Muscle layer of colon (tissue), 2 donors: ENCODE results near the gene GPATCH1.

Source experiments
- H3K27ac ChIP-seq: one replicate; pipeline ENCODE4 v1.7.0; 2013; ENCODE audit warnings: low read depth, mild to moderate bottlenecking, low read length, moderate library complexity
- H3K27me3 ChIP-seq, 2 donors: one replicate each; pipeline ENCODE4 v1.7.0; 2013; ENCODE audit warnings: low read length in 2 of 2, mild to moderate bottlenecking in 2 of 2; ENCODE audit not compliant: insufficient read depth in 2 of 2, control insufficient read depth in 1 of 2
- H3K36me3 ChIP-seq: one replicate; pipeline ENCODE4 v1.7.0; 2013; ENCODE audit warnings: mild to moderate bottlenecking, low read length; ENCODE audit not compliant: insufficient read depth
- H3K4me1 ChIP-seq: one replicate; pipeline ENCODE4 v1.7.0; 2013; ENCODE audit warnings: mild to moderate bottlenecking, low read length; ENCODE audit not compliant: insufficient read depth
- H3K4me3 ChIP-seq, 2 donors: one replicate each; pipeline ENCODE4 v1.7.0; 2013; ENCODE audit warnings: low read length in 2 of 2, low read depth in 1 of 2, mild to moderate bottlenecking in 1 of 2, moderate library complexity in 1 of 2
- H3K9ac ChIP-seq: one replicate; pipeline ENCODE4 v1.7.0; 2013; ENCODE audit warnings: low read length
- H3K9me3 ChIP-seq: one replicate; pipeline ENCODE4 v1.7.0; 2013; ENCODE audit warnings: mild to moderate bottlenecking, low read length
- donor health status: abdominal sarcoma.
- donor health status: Adenocarcinoma of cecum.

The GPATCH1 gene

DNA sequence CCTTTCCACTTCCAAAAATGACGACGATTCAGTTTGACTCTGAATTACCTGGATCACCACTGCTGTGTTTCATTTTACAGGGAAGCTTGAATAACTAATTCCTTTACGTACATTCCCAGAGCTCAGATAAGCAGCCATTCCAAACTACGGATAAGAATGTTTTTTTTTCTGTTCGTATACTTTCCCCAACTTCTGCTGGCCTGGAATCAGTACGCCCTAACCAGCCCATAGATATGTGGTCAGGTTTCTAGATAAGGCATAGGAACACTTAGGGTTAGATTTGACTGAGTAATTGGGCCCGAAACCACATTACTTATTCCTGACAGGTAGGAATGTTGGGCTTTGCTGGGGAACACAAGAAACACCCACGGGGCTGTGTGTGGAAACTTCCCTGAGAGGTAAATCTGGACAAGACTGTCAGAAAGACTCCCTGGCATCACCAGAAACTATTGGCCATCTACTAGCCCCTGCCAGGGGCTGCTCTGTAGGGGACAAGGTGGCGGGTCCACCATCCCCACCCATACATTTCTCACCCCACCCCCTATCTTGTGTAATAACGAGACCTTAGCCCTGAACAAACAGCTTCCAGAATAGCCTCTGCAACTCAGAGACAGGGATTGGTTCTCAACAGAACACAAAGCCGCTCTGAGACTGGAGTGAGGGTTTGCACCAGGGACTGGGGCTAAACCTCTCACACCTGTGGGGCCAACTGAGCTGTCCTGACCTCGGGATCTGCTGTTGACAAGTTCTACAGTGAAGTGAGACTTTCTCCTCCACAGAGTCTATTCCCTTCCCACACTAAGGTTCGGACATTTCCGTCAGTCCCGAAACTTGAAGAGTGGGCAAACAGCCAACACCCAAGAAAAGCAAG lies 31.9 kb upstream of the GPATCH1 start:
- Histone ChIP-seq H3K27me3 (no peaks in the 10 kb centered on the region), H3K9ac (no peak overlapping the region), H3K36me3 (no peaks in the 10 kb centered on the region), H3K27ac (no peak overlapping the region), H3K4me3 (no peak overlapping the region), H3K4me1 (no peaks in the 10 kb centered on the region), H3K9me3 (no peaks in the 10 kb centered on the region)

DNA sequence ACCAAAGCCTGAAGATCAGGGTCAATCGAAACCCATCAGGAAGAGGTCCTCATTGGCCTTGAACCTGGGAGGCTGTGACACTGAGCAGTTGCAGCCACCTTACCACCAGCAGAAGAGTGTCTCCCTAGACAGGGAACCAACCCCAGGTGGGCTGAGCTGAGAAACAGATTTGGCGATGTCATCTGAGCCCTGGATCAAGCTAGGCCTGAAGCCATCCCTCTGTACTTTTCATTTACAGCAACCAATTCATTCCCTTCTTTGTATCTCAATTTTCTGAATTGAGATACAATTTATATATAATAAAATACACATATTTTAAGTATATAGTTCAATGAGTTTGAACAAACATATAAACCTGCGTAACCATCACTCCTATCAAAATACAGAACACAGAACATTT lies 30.9 kb upstream of the GPATCH1 start:
- Histone ChIP-seq H3K4me1 (no peaks in the 10 kb centered on the region), H3K9me3 (no peaks in the 10 kb centered on the region), H3K4me3 (no peak overlapping the region), H3K9ac (no peak overlapping the region), H3K27me3 (no peaks in the 10 kb centered on the region), H3K36me3 (no peaks in the 10 kb centered on the region), H3K27ac (no peak overlapping the region)

DNA sequence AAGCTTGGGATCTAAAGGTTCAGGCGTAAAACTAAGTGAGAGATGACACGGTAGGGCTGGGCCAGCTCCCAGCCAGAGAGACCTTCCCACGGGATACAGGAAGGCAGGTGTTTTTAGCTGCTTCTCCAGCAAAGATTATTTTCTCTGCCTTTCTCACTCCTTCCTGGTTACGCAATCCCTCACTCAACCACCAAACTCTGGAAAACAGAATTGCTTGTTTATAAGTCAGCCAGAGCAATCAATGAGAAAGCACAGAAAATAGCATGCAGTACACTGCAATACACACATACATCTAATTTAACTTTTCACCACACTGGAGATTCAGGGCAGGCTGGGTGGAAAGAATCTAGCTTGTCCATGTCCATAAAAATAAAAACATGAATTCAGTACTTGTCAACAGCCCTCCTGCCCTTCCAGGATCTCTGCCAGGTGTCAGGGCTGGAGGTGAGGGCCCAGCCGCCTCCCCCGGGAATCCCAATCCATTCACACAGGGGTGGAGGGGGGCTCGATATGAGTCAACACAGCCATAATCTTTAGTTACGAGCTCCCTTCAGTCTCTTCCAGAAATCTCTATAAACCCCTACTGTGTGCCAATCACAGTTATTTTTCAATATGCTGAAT lies 28.5 kb upstream of the GPATCH1 start:
- H3K27ac ChIP-seq, result no peak overlapping the region
- H3K4me3 ChIP-seq, result no peak overlapping the region
- no peaks in the 10 kb centered on the region for H3K9me3 ChIP-seq
- H3K27me3 ChIP-seq, result no peaks in the 10 kb centered on the region
- H3K9ac ChIP-seq, result no peak overlapping the region
- H3K4me1 ChIP-seq, result no peaks in the 10 kb centered on the region
- H3K36me3 ChIP-seq, result no peaks in the 10 kb centered on the region

DNA sequence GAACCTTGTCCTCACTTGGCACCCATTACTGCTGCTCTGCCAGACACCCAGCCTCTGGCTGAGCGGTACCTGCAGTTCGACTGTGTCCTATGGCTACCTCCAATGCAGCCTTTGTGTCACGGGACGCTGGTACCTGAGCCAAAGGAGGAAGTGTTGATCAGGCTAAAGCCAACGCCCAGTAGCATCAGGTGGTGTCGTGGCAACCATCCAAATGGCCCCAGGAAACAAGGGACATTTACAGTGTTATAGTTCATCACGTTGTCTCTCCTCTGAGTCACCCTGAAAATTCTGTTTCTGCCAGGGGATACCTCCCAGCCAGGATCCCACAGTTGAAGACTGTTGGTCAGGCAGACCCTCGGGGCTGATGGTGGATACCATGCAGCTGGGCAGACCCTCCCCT lies 26.4 kb upstream of the GPATCH1 start:
- H3K27ac ChIP-seq, result no peak overlapping the region
- H3K27me3 ChIP-seq, result no peaks in the 10 kb centered on the region
- H3K36me3 ChIP-seq, result no peaks in the 10 kb centered on the region
- no peaks in the 10 kb centered on the region for H3K9me3 ChIP-seq
- no peak overlapping the region for H3K9ac ChIP-seq
- H3K4me1 ChIP-seq, result no peaks in the 10 kb centered on the region
- H3K4me3 ChIP-seq, result no peak overlapping the region

DNA sequence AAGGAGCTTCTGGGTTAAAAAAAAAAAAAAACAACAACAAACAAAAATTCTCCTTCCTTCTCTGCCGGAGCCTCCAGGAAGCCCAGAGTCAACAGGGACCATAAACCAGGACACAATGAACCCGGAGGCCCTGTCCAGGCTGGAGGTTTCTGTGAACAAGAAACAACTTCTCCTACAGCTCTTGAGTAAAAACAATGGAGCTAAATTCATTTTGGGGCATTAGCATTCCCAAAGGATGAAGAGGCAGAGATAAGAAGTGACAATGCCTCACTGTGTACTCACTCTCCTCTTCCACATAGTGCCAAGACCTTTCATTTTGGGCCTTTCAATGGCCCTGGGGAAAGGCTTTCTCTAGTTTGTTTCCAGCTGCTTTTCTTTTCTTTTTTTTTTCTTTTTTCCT lies 25.3 kb upstream of the GPATCH1 start:
- no peak overlapping the region for H3K9ac ChIP-seq
- no peak overlapping the region for H3K4me3 ChIP-seq
- H3K27ac ChIP-seq, result no peak overlapping the region
- H3K4me1 ChIP-seq, result no peaks in the 10 kb centered on the region
- H3K36me3 ChIP-seq, result no peaks in the 10 kb centered on the region
- H3K9me3 ChIP-seq, result no peaks in the 10 kb centered on the region
- no peaks in the 10 kb centered on the region for H3K27me3 ChIP-seq

DNA sequence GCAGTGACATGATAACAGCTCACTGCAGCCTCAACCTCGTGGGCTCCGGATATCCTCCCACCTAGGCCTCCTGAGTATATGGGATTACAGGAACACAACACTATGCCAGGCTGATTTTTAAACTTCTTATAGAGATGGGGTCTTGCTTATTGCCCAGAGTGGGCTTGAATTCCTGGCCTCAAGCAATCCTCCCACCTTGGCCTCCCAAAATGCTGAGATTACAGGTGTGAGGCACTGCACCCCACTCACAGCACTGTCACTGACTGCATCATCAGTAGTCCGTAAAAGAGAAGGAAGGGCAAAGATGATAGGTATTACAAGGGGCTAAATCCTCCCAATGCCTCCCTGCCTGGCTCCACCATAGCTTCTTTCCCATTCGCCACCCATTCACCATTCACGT lies 20.4 kb upstream of the GPATCH1 start:
- Histone ChIP-seq H3K27ac (no peak overlapping the region), H3K9me3 (no peaks in the 10 kb centered on the region), H3K4me3 (no peak overlapping the region), H3K27me3 (peaks cover 11 to 23% of the 10 kb centered on the region in 2 donors), H3K36me3 (no peaks in the 10 kb centered on the region), H3K4me1 (no peaks in the 10 kb centered on the region), H3K9ac (no peak overlapping the region)

DNA sequence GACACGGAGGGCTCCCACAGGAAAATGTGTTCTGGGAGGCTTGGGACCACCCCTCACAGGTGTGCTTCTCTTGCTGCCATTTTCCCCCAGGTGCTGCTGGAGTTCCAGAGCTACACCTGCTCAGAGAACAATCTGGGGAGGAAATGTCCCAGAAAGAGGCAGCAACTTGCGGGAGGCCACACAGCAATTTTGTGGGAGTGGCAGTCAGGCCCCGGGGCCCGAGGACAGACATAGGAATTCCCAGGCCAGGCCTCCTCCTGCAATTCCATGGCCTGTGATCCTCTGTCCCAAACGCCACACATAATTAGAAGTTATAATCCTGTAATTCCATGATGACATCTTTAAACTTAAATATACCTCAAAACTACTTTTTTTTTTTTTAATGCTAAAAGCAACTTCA lies 18.1 kb upstream of the GPATCH1 start:
- H3K27ac ChIP-seq, result no peak overlapping the region
- no peaks in the 10 kb centered on the region for H3K9me3 ChIP-seq
- no peak overlapping the region for H3K9ac ChIP-seq
- H3K36me3 ChIP-seq, result no peaks in the 10 kb centered on the region
- no peaks in the 10 kb centered on the region for H3K4me1 ChIP-seq
- H3K27me3 ChIP-seq, result peaks cover 11 to 23% of the 10 kb centered on the region in 2 donors
- H3K4me3 ChIP-seq, result no peak overlapping the region

DNA sequence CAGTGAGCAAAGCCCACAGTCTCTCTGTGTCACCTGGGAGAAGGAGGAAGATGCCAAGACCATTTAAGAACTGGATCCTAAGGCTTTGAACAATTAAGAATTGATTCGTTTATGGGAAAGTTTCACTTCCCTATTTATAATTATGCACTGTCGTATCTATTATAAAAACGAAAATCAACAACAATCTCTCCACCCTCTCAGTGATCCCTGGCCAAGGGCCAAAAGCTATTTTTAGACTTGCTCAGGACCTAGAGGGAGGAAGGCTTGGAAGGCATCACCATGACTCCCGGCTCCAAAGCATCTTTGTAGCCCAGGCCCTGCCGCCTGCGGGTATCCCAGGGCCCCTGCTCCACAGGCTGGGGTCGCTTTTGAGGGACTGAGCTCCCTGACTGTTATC lies 17.6 kb upstream of the GPATCH1 start:
- H3K4me3 ChIP-seq, result no peak overlapping the region
- H3K36me3 ChIP-seq, result no peaks in the 10 kb centered on the region
- no peak overlapping the region for H3K27ac ChIP-seq
- no peak overlapping the region for H3K9ac ChIP-seq
- H3K27me3 ChIP-seq, result peaks cover 11 to 23% of the 10 kb centered on the region in 2 donors
- H3K9me3 ChIP-seq, result no peaks in the 10 kb centered on the region
- no peaks in the 10 kb centered on the region for H3K4me1 ChIP-seq

DNA sequence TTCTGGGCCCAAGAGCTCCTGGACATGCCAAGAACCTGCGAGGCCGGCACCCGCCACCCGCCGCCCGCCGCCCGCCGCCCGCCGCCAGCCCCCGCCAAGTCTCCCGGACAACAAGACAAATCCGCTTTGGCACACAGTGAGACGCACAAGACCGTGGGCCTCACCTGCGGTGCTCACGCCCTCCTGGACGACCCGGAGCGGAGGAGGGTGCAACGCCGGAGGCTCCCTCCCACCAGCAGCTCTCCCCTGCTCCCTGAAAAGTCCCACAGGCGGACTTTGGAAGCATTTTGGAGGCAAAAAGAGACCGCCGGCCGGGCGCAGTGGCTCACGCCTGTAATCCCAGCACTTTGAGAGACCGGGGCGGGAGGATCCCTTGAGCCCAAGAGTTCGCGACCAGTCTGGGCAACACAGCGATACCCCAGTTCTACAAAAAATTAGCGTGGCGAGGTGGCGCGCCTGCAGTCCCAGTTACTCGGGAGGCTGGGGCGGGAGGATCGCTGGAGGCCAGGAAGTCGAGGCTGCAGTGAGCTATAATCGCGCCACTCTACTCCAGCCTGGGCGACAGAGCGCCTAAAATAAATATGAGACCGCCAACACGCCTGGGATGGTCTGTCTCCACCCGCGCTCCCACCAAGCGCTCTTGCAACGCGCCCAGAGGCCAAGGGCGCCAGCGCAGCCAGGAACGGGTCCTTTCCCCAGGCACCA lies 17.1 kb upstream of the GPATCH1 start:
- Histone ChIP-seq H3K4me1 (no peaks in the 10 kb centered on the region), H3K27ac (no peak overlapping the region), H3K9ac (no peak overlapping the region), H3K9me3 (no peaks in the 10 kb centered on the region), H3K27me3 (peaks cover 11 to 23% of the 10 kb centered on the region in 2 donors), H3K4me3 (peak overlapping the region; percentile 32 to 49), H3K36me3 (no peaks in the 10 kb centered on the region)

DNA sequence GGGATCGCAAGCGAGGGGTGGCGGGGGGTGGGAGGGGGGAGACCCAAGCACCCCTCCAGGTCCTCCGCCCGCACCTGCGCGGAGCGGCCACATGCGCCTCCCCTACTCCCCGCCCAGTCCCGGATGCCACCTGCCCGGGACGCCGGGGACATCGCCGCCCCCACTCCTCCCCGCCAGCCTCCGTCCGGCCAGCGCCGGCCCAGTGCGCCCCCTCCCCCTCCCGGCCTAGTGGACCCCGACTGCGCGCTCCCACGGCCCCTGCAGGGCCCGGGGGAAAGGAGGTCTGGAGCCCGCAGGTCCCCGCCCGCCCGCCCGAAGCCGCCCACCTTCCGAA lies 16.6 kb upstream of the GPATCH1 start:
- H3K9ac ChIP-seq, result no peak overlapping the region
- no peaks in the 10 kb centered on the region for H3K4me1 ChIP-seq
- H3K27ac ChIP-seq, result no peak overlapping the region

DNA sequence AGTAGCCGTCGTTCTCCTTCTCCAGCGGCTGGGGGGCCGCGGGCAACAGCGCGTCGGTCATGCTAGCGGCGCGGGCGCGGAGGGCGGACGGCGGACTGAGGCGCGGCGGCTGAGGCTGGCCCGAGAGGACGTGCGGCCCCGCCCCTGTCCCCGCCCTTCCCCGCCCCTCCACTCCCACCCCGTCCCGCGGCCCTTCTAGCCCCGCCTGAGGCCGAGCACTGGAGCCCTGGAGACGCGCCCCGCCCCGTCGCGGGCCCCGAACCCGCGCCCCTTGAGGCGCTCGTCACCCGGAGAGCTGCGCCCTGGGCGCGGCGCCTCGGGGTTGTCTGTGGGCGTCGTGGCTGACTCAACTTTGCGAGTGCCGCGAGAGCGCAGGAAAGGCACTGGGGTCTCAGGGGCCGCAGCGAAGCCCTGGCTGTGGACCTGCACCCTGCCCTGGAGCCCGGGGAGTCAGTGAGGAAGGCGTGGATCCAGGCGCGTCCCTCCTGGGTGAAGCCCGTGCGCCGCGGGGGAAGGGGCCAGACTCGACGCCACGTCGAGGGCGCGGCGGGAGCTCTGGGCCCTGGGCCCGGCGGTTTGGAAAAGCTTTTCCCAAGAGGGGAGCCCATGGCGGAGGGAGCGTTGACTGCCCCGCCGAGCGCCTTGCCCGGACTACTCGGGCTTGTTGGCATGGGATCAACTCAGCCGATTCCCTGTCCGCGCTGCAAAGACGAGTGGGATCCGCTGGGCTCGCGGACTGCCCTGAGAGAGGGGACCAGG lies 16.0 kb upstream of the GPATCH1 start, which contains the start of gene RHPN2:
RHPN2 (minus strand) TSS at position 97 of the 759 bp plus-strand sequence; CDS start at position 61, 36 bp downstream.
- no peaks in the 10 kb centered on the region for H3K9me3 ChIP-seq
- no peak within 1 kb of the TSS for H3K27ac ChIP-seq
- H3K36me3 ChIP-seq, result no peaks in the 10 kb centered on the region
- H3K9ac ChIP-seq, result no peak within 1 kb of the TSS
- H3K4me1 ChIP-seq, result no peaks in the 10 kb centered on the region
- peaks cover 11 to 23% of the 10 kb centered on the region in 2 donors for H3K27me3 ChIP-seq
- H3K4me3 ChIP-seq, result peak within 1 kb of the TSS; percentile 32 to 49

More for the DNA sequence above, 16.6 kb upstream of the GPATCH1 start:
- Histone ChIP-seq H3K9me3 (no peaks in the 10 kb centered on the region), H3K4me3 (peak overlapping the region; percentile 32 to 49), H3K36me3 (no peaks in the 10 kb centered on the region), H3K27me3 (peaks cover 11 to 23% of the 10 kb centered on the region in 2 donors)
